ENCODE data around the gene KRABD2.

- TF ChIP-seq CTCF (IDR thresholded peaks at IDR 0.05; ENCODE audit: low read depth, low read length, poor library complexity, severe bottlenecking): no peak
- no peak for TF ChIP-seq EZH2phosphoT487 (IDR thresholded peaks at IDR 0.05; ENCODE audit: borderline replicate concordance, low read length)
Measured at GRCh38 chr17:8392674-8393469, 16.4 kb upstream of the KRABD2 start.
